Kidney (tissue), 14 donors: ENCODE measurements around the gene GAL3ST1. TPM values are rescaled to one million over a fixed set of nuclear protein-coding genes. Genes with fewer than 3 reads are reported as not detected.
A peak's percentile ranks its signal among the peaks of the same experiment; 100 is the strongest.

Experiments
- DNase-seq, 5 donors: peaks; one replicate each; pipeline ENCODE4 v3.0.0-alpha.2; 2013 to 2020
- FAIRE-seq: peaks from 2 replicates; lab custom pipeline; 2012; peaks lifted over from hg19 to GRCh38; lab: Jason Lieb, UNC
- H3K27ac ChIP-seq, 2 donors: one replicate each; pipeline ENCODE4 v1.7.0; 2013; ENCODE audit warnings: low read depth in 2 of 2, low read length in 2 of 2, inconsistent platforms in 1 of 2
- H3K27me3 ChIP-seq: one replicate; pipeline ENCODE4 v1.7.1; 2013; ENCODE audit warnings: low read length, inconsistent platforms; ENCODE audit not compliant: control insufficient read depth, insufficient read depth
- H3K36me3 ChIP-seq, 3 donors: one replicate each; pipeline versions ENCODE4 v1.7.0 to v1.7.1; 2013; ENCODE audit warnings: low read length in 3 of 3, control low read depth in 1 of 3, inconsistent platforms in 1 of 3; ENCODE audit not compliant: insufficient read depth in 3 of 3, control insufficient read depth in 2 of 3
- H3K4me1 ChIP-seq, 3 donors: one replicate each; pipeline versions ENCODE4 v1.7.0 to v1.7.1; 2013; ENCODE audit warnings: low read length in 3 of 3, inconsistent platforms in 1 of 3, low read depth in 1 of 3; ENCODE audit not compliant: control insufficient read depth in 2 of 3, insufficient read depth in 2 of 3
- H3K4me3 ChIP-seq, 3 donors: one replicate each; pipeline versions ENCODE4 v1.7.0 to v1.8.1; 2013; ENCODE audit warnings: low read length in 3 of 3, control low read depth in 1 of 3, inconsistent platforms in 1 of 3
- H3K9ac ChIP-seq, 3 donors: one replicate each; pipeline versions ENCODE4 v1.7.0 to v1.7.1; 2013; ENCODE audit warnings: low read length in 3 of 3, control low read depth in 1 of 3, inconsistent platforms in 1 of 3
- H3K9me3 ChIP-seq, 3 donors: one replicate each; pipeline versions ENCODE4 v1.7.0 to v1.7.1; 2013; ENCODE audit warnings: low read length in 3 of 3, control low read depth in 1 of 3, inconsistent platforms in 1 of 3; ENCODE audit not compliant: control insufficient read depth in 2 of 3, insufficient read depth in 1 of 3
- intact Hi-C: fragments of 100-400 bp; cut with DNase I; formaldehyde crosslinking; loops from one replicate; pipeline ENCODE4 v1.11.1; 2022
- polyA plus RNA-seq: library from polyadenylated mRNA; stranded (reverse); fragments of 350-450 nt; fragmentation: Illumina TruSeq; extraction: RNeasy Lipid Tissue Mini Kit (QIAGEN cat#74804); gene quantifications from one replicate; pipeline ENCODE4 v1.2.3, GENCODE V29; 2014; ENCODE audit warnings: low read depth, low replicate concordance; ENCODE audit not compliant: insufficient read depth
- total RNA-seq: library from RNA; stranded (reverse); fragmentation: NEBNext Ultra II Directional; extraction: Animal tissue kit (Norgen Biotek cat#: 25700); gene quantifications from one replicate; pipeline ENCODE4 v1.2.1, GENCODE V29; 2021
- TF ChIP-seq, protein P1 (sequence below): IDR thresholded peaks from 3 replicates; pipeline ENCODE4 v1.5.1; 2012; ENCODE audit warnings: mild to moderate bottlenecking, moderate library complexity, borderline replicate concordance; ENCODE audit not compliant: insufficient read depth; ENCODE audit errors: extremely low read depth
- donor health status: control.
- donor health status: control.
- donor health status: control.
- donor health status: control.
- donor health status: control.
- donor health status: DM: yes; HTN: yes; CAD: no.
- donor health status: Normal renal cell carcinoma (clear cell type).

Gene GAL3ST1
- total and polyA plus RNA-seq, 2 donors from 2014 or later, result 16.1 to 34.3 TPM

DNA sequence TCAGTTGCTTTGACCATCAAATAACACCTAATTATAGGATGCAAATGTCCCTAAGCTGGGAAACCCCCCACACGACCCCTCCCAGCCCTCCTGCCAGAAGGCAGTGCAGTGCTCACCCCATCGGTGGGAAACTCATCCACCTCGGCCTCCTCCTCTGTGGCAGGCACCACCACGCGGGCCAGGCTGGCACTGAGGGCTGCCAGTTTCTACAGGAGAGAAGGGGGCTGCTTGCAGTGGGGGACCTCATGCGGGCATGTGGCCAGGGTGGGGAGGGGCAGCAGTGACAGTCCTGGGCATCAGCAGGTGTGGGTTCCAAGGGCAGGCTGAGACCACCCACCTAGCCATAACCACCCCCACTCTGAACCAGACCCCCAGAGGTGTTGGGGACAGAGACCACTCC, 6.4 kb upstream of the GAL3ST1 start:
- peaks cover 0 to 4% (median 0%) of the 10 kb centered on the region in 3 donors for H3K4me1 ChIP-seq
- DNase-seq (no peak), FAIRE-seq (no peak)
- no peaks in the 10 kb centered on the region for H3K27me3 ChIP-seq
- TF ChIP-seq, protein P1, sequence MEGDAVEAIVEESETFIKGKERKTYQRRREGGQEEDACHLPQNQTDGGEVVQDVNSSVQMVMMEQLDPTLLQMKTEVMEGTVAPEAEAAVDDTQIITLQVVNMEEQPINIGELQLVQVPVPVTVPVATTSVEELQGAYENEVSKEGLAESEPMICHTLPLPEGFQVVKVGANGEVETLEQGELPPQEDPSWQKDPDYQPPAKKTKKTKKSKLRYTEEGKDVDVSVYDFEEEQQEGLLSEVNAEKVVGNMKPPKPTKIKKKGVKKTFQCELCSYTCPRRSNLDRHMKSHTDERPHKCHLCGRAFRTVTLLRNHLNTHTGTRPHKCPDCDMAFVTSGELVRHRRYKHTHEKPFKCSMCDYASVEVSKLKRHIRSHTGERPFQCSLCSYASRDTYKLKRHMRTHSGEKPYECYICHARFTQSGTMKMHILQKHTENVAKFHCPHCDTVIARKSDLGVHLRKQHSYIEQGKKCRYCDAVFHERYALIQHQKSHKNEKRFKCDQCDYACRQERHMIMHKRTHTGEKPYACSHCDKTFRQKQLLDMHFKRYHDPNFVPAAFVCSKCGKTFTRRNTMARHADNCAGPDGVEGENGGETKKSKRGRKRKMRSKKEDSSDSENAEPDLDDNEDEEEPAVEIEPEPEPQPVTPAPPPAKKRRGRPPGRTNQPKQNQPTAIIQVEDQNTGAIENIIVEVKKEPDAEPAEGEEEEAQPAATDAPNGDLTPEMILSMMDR, result no peak
- no peak overlapping the region for H3K4me3 ChIP-seq
- intact Hi-C loops, result no loop called here
- H3K27ac ChIP-seq, result no peak overlapping the region
- no peak overlapping the region for H3K9ac ChIP-seq
- no peaks in the 10 kb centered on the region for H3K9me3 ChIP-seq
- peaks cover 2 to 78% (median 50%) of the 10 kb centered on the region in 3 donors for H3K36me3 ChIP-seq

DNA sequence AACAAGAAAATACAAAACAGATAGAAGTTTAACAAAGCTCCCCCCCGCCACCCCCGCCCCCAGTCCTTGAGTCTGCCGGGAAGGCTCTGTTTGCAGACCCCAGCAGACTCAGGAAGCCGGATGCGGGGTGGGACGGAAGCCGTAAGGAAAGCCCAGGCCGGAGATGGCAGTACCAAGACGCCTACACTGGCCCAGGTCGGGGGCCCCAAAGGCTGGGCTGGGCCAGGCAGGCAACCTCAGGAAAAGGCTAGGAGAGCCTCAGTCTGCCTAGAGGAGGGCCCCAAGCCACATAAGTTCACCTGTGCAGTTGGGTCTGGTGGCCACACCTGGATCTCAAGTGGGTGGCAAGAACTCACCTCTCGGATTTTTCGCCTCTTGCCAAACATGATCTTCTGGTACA, 4.0 kb upstream of the GAL3ST1 start:
- TF ChIP-seq, protein P1, result no peak
- H3K4me3 ChIP-seq, result no peak overlapping the region
- DNase-seq (no peak), FAIRE-seq (no peak)
- no peaks in the 10 kb centered on the region for H3K27me3 ChIP-seq
- H3K4me1 ChIP-seq, result peaks cover 0 to 17% (median 2%) of the 10 kb centered on the region in 3 donors
- H3K27ac ChIP-seq, result no peak overlapping the region
- H3K9ac ChIP-seq, result no peak overlapping the region
- intact Hi-C loops, result no loop called here
- peaks cover 0 to 61% (median 34%) of the 10 kb centered on the region in 3 donors for H3K36me3 ChIP-seq
- H3K9me3 ChIP-seq, result no peaks in the 10 kb centered on the region

DNA sequence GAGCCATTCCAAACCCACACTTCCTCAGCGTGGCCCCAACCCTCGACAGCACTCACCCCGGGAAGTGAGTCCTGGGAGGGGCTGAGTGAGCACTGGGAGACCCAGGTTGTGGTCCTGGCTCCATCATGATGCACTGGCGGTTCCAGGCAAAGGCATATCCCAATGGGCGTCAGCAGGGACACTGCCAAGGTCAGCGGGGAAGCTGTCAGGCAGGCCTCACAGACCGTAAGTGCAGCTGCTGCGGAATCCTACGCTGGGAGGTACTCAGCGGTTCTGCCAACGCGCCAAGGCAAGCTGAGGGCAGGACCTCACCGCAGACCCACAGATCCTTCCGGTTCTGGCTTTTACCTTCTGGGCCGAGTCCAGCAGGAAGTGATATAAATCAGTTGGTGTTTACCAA, 1.4 kb upstream of the GAL3ST1 start:
- no peak for DNase-seq
- no peak overlapping the region for H3K4me3 ChIP-seq

More for the DNA sequence above, 1.4 kb upstream of the GAL3ST1 start:
- H3K27me3 ChIP-seq, result no peaks in the 10 kb centered on the region
- peaks cover 0 to 38% (median 26%) of the 10 kb centered on the region in 3 donors for H3K36me3 ChIP-seq
- intact Hi-C loops, result no loop called here
- peaks cover 0 to 35% (median 10%) of the 10 kb centered on the region in 3 donors for H3K4me1 ChIP-seq
- TF ChIP-seq, protein P1, result no peak
- no peaks in the 10 kb centered on the region for H3K9me3 ChIP-seq
- peak overlapping the region in 1 of 2 donors; percentile 60 for H3K27ac ChIP-seq
- H3K9ac ChIP-seq, result no peak overlapping the region
- FAIRE-seq, result no peak
